Purkinje cell (primary cell): Measurements from ENCODE around the gene IL32. TPM values are rescaled to one million over a fixed set of nuclear protein-coding genes. Genes with fewer than 3 reads are reported as not detected.

Experiments used
- polyA plus RNA-seq: library from polyadenylated mRNA; unstranded; fragments of >200 nt; fragmentation: Nextera tagmentation; gene quantifications from 2 replicates; pipeline ENCODE4 v1.2.1, GENCODE V29; 2014

The IL32 gene
- not detected in 2 replicates for polyA plus RNA-seq

GRCh38 chr16:3065069-3065741, at the start of gene IL32:
IL32 (plus strand) TSS chr16:3065640; CDS start chr16:3065812, 172 bp downstream.

GRCh38 chr16:3017794-3018506, 47.5 kb upstream of the IL32 start, which contains the start of gene CLDN6:
CLDN6 (minus strand) TSS chr16:3018183; CDS start chr16:3016021, 2,162 bp downstream.

GRCh38 chr16:3020247-3020603, 45.2 kb upstream of the IL32 start, which contains the start of gene TNFRSF12A:
TNFRSF12A (plus strand) TSS chr16:3020368; CDS start chr16:3020398, 30 bp downstream.

GRCh38 chr16:3023669-3024478, 41.6 kb upstream of the IL32 start, which contains the start of the genes HCFC1R1 and THOC6:
HCFC1R1 (minus strand) TSS chr16:3023942; CDS start chr16:3023941, 1 bp downstream.
THOC6 (plus strand) TSS chr16:3024035; CDS start chr16:3024327, 292 bp downstream.

GRCh38 chr16:3036726-3037315, 28.6 kb upstream of the IL32 start, which contains the start of gene BICDL2:
BICDL2 (minus strand) TSS chr16:3036944; CDS start chr16:3035496, 1,448 bp downstream.

GRCh38 chr16:3045758-3046640, 19.4 kb upstream of the IL32 start, which contains the start of gene MMP25:
MMP25 (plus strand) TSS chr16:3046561; CDS start chr16:3046918, 357 bp downstream.

GRCh38 chr16:3098459-3099394, 33.3 kb downstream of the IL32 start, which contains the start of gene ZSCAN10:
ZSCAN10 (minus strand) TSS chr16:3099294; CDS start chr16:3092937, 6,357 bp downstream.

GRCh38 chr16:3112058-3112880, 46.8 kb downstream of the IL32 start, which contains the start of gene ZNF205:
ZNF205 (plus strand) TSS chr16:3112586; CDS start chr16:3113431, 845 bp downstream.

Other genes with a start within 250 kb of the IL32 start
- not detected in 2 replicates for gene PRSS21, start 248.4 kb upstream of the IL32 start, polyA plus RNA-seq
- gene ZG16B, start 235.3 kb upstream of the IL32 start, polyA plus RNA-seq, result not detected in 2 replicates
- 1.9 and 3.8 TPM in 2 replicates for gene PRSS22, start 207.5 kb upstream of the IL32 start, polyA plus RNA-seq
- gene FLYWCH2, start 182.4 kb upstream of the IL32 start, polyA plus RNA-seq, result 3.5 and 8.7 TPM in 2 replicates
- 3.2 and 4.7 TPM in 2 replicates for gene FLYWCH1, start 153.7 kb upstream of the IL32 start, polyA plus RNA-seq
- gene KREMEN2, start 101.4 kb upstream of the IL32 start, polyA plus RNA-seq, result not detected in 2 replicates
- 0.26 TPM in 1 of 2 replicates, not detected in the other for gene PAQR4, start 96.3 kb upstream of the IL32 start, polyA plus RNA-seq
- 3.1 and 3.4 TPM in 2 replicates for gene PKMYT1, start 85.2 kb upstream of the IL32 start, polyA plus RNA-seq
- gene CLDN9, start 52.7 kb upstream of the IL32 start, polyA plus RNA-seq, result 0.23 TPM in 1 of 2 replicates, not detected in the other
- not detected in 2 replicates for gene CLDN6, start 47.5 kb upstream of the IL32 start, polyA plus RNA-seq
- 1.9 TPM in 1 of 2 replicates, not detected in the other for gene TNFRSF12A, start 45.3 kb upstream of the IL32 start, polyA plus RNA-seq
- gene HCFC1R1, start 41.7 kb upstream of the IL32 start, polyA plus RNA-seq, result 67.2 and 82.7 TPM in 2 replicates
- 0.93 and 1.8 TPM in 2 replicates for gene THOC6, start 41.6 kb upstream of the IL32 start, polyA plus RNA-seq
- not detected in 2 replicates for gene BICDL2, start 28.7 kb upstream of the IL32 start, polyA plus RNA-seq
- gene MMP25, start 19.1 kb upstream of the IL32 start, polyA plus RNA-seq, result 0.20 TPM in 1 of 2 replicates, not detected in the other
- not detected in 2 replicates for gene ZSCAN10, start 33.7 kb downstream of the IL32 start, polyA plus RNA-seq
- not detected in 2 replicates for gene ZNF205, start 46.9 kb downstream of the IL32 start, polyA plus RNA-seq
- gene ZNF213, start 69.4 kb downstream of the IL32 start, polyA plus RNA-seq, result 1.9 and 3.4 TPM in 2 replicates
- 0.27 TPM in 1 of 2 replicates, not detected in the other for gene OR1F1, start 122.6 kb downstream of the IL32 start, polyA plus RNA-seq
- gene ZNF200, start 169.5 kb downstream of the IL32 start, polyA plus RNA-seq, result 3.0 and 4.7 TPM in 2 replicates
- gene MEFV, start 191.0 kb downstream of the IL32 start, polyA plus RNA-seq, result not detected in 2 replicates
- gene ZNF263, start 217.9 kb downstream of the IL32 start, polyA plus RNA-seq, result 3.5 and 4.0 TPM in 2 replicates
- gene TIGD7, start 239.8 kb downstream of the IL32 start, polyA plus RNA-seq, result 4.2 and 4.3 TPM in 2 replicates
- 10.0 and 19.0 TPM in 2 replicates for gene ZNF75A, start 239.9 kb downstream of the IL32 start, polyA plus RNA-seq